Measurements from ENCODE around the gene CYB561D2.

CYB561D2 gene

DNA sequence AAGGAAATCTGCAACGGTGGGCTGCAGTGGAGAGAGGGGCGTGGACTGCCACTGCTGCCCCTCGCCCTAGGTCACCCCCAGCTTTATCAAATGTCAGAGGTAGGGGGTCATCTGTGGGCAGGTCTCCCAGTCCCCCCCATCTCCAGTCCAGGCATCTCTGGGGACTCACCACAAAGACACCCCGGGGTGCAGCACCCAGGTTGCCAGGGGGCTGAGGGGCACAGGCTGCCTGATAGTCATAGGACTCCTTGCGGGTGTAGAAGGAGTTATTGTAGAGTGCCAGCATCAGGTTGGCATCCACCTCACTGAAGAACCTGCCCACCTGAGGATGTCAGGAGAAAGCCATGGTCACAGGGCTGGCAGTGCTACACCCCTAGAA, 15.2 kb downstream of the CYB561D2 start:
- DNase-seq, result no peak

DNA sequence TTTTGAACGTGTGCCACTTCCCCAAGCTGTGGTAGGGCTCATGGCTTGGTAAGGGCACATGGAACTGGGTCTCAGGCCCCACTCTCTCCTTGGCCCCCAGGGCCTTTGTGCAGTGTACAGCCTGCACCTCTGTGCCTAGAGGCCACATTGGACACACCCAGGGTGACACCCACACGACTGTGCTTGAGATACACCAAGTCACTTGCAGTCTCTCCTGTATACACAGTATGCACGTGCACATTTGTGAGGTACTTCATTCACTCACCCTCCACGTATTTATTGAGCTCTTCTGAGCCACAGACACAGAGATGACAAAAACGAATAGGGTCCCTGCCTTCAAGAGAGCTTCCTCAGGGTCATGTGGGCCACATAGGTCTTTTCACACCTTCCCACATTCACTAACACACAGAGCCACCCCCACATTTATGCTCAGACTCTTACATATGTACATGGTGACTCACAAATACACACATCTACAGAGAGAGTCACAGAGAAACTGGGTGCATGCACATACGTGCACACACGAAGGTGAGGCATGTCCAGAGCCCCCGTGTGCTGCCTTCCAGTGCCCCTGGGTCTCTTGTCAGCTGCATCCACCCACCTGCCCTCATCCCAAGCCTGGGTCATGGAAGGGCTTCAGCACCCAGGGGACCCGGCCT, 18.5 kb downstream of the CYB561D2 start:
- no peak for DNase-seq

DNA sequence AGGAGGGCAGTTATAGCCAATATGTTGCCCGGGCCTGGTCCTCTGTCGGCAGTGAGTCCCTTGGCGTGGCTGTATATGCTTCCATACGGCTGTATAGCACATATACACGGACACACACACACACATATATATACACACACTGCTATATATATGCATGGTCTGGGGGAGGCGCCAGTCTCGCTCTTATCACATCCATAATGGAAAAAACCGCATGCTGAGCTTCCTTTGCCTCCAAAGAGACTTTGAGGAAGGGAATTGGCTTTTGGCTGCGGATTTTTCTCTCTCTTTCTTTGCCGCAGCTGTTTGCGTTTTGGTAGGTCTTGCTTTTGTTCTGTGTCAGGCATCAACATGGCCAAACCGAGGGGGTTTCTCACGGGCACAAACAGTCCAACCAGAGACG, 19.9 kb downstream of the CYB561D2 start:
- peak; percentile 49 for DNase-seq

DNA sequence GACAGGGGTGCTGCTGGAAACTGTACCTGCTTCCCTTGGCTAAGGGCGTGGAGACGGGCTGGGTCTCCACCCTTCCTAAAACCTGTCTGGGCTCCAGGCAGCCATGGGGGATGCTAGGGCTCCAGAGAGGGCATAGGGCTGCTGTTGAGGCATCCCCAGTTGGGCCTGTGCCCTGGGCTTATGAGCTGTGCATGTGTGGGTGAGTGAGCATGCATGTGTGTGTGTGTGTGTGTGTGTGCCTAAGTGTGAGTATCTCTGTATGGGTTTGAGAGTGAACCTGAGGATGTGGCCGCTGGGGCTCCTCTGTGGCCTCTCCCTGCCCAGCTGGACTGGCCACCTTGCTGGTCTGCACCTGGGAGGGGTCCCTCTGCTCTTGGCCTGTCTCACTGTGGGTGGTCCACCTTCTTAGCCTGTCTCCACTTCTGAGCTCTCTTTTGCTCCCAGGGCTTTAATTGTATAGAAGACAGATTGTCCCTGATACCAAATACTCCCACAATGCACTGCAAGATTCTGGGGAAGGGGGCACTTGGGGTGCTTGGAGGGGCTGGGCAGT, 20.5 kb downstream of the CYB561D2 start:
- DNase-seq, result peak; percentile 21

DNA sequence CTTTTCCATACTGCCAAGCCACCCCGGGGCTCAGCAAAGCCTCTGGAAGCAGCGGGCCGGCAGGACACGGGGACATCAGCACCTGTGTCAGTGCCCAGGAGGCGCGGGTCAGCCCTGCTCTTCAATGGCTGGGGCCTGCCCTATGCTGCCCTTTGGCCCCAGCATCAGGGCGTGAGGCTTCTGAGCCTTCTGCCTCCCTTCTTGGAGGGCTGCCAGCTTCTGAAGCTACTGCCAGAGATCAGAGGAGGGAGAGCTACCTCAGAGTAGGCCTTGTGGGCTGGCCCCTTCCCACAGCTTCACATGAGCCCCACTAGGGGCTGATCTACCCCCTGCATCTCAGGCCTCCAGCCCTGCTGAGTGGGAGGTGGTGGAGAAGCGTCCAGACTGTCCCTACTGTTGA, 21.7 kb downstream of the CYB561D2 start:
- DNase-seq, result no peak

DNA sequence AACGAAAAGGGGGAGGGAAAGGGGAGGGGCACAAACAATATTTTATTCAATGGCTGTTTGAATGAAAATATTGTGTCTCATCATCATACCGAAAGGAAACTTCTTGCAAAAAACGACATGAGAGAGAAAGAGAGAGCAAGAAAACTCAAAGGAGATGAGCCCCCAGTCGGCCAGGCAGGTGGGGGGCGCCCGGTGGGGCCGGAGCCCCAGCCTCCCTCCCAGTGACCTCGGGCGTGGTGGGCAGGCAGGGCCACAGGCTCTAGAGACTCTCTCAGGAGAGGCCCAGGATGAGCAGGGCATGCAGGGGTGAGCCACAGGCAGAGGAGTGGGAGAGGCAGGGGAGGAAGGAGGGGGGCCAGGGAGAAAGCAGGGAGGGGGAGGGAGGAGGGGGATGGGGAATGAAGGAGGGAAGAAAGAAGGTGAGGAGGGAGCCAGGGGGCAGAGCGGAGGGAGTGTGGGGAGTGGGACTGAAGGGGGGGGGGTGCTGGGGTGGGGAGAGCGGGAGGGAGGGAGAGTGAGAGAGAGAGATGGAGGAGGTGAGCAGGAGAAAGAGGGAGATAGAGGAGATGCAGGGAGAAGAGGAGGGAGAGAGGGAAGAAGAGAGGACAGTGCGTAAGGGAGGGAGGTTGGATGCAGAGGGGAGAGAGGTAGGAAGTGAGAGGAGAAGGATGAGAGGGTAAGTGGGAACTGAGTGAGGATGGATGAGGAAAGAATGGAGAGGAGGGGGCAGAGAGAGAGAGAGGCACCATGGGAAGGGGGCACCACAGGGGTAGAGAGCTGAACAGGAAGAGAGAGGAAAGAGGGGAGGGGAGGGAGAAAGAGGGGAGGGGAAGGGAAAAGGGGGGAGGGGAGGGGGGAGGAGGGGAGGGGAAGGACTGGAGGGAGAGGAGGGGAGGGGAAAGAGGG, 22.7 kb downstream of the CYB561D2 start:
- DNase-seq, result no peak

DNA sequence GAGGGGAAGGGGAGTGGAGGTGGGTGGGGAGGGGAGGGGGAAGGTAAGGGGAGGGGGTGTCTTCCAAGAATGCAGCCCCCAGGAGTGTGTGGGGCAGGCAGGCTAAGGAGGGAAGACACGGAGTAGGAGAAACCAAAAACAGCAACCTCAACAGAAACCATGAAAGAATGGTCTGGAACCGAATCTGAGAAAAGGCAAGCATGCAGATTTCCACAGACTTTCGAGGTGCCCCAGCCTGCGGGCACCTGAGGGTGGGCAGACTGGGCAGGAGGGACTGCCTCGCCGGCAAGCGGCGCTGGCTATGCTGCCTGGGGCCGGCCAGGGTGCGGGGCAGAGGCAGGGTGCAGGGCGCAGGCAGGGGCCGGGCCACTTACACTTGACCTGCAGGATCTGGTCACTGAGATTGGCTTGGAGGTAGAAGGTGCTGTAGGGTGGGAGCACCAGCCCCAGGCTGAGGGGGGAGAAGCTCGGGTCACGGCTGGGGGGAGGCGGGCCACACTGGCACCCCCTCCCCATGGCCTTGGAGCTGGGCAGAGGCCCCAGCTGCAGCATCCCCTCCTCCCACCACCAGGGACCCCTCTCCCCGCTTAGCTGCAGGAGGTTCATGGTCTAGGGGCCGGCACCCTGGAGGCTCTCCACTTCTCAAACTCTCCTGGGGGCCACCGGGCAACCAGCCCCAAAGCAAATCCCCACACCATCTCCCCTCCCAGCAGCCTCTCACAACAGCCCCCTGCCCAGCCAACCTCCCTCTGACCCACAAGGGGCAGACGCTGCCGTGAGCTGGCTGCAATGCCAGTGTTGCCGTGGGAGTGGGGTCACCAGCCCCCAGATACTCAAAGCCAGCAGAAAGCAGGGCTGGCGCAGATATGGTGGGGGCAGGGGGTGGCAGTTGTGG, 23.9 kb downstream of the CYB561D2 start:
- DNase-seq, result no peak

DNA sequence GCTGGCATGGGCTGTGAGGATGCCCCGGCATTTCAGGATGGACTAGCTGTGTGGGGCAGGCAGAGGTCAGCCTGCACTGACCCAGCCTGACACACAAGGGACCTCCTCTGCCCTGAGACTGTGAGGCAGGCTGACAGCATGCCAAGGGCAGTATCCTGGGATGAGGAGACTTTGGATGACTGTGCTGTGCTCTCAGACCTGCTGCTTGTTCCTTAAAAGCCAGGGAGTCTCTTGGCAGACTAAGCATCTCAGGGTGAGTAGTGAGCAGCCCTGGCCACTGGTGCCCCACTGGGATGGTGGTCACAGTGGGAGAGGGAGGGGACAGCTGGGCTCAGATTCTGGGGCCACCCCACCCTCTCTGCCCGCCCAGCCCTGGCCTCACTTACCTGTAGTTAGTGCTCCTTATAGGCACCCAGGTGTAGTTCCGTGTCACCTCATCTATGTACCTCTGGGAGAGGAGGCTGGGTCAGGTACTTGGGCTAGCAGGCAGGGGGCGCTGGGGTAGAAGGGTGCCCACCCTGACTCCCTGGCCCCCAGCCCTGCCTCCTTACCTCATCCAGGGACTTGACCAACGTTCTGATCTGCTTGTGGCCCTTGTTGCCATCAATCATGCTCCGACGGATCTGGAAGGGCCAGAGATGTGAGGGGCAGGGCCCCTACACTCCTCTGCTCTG, 24.7 kb downstream of the CYB561D2 start:
- no peak for DNase-seq

DNA sequence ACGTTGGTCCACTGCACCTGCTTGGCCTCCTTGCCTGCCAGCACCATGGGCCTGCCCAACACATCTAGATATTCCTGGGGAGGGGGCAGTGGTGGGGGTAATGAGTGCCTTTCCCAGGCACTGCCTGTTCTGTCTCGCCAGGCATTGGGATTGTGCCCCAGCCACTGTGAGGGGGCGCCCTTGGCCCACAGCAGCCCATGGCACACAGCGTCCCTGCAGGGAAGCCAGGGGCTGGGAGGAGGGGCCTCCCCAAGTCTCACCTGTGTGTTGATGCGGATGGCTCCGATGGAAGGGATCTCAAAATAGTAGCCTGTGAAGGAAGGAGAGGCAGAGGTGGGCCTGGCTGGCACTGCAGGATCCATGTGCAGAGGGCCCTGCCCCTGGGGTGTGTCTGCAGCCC, 27.4 kb downstream of the CYB561D2 start:
- no peak for DNase-seq

DNA sequence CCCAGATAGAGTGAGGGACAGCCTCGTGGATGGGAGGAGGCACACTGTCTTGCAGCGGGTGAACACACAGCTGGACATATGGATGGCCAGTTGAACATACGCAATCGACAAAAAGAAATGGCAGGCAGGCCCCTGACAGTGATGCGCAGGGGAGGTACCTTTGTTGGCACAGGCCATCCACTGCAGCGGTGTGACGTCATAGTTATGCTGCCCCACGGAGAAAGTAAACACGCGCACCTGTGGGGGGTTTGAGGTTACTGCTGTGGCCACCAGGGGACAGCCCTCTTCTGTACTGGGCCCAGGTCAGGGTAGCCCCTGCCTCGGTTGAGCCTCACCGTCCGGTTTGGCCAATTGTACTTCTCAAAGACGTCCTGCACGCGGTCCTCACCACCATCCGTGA, 28.1 kb downstream of the CYB561D2 start:
- no peak for DNase-seq

DNA sequence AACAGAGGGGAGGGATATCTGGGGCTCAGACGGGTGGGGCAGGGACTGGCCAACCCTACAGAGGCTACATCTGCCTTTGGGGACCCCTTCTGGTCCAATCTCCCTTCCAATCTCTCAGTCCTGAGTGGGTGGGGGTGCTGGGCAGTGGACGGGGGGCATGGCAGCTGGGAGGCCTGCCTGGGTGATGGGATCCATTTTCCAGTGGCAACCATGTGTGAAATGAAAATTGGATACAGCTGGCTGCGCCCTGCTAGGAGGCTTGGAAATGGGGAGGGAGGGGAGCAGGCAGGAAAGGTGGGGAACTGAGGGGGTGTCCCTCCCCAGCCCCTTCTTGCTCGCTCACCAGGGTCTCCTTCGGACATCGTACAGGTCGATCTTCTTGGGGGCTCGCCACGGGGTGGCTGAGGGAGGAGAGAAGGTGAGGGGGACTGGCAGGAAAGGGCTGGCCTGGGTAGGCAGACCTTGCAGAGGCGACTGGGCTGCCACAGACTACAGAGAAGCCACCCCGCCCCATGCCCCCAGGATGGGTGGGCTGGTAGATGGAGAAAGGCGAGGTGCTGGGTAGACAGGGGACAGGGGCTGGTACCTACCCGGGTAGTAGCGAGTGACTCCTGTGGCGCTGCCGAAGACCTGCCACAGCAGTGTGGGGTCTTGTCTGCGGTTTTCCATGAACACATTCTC, 29.9 kb downstream of the CYB561D2 start:
- no peak for DNase-seq

DNA sequence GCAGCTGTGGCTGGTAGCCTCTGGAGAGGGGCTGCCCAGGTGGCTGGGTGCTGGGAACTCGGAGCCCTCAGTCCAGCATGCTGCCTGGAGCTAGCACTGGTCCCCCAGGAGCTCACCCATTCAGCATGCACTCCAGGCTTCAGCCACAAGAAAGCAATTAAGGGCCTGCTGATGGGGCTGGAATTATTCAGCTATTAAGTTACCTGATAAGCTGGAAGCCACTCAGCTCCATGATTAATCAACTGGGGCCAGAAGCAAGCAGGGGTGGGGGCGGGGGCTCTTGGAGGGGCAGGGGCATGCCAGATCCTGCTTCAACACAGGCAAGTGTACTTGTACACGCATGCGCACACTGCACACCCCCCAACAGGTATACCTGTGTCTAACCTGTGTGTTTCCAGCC, 30.7 kb downstream of the CYB561D2 start:
- DNase-seq, result no peak

DNA sequence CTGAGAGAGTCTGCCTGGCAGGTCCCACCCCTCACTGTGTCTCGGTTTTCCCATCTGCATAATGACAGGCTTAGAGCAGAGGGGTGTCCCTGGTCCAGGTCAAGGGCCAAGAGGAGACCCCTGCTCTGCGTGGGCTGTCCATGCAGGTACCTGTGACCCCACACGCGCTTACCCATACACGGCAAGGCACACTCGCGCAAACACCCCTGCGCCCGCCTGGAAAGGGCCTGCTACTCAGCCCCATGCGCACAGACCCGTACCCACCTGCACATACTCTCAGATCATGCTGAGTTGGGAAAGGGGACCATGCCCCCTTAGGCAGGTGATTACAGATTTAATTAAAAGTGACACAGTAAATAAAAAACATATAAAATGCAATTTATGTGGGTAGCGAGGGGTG, 32.1 kb downstream of the CYB561D2 start:
- no peak for DNase-seq

DNA sequence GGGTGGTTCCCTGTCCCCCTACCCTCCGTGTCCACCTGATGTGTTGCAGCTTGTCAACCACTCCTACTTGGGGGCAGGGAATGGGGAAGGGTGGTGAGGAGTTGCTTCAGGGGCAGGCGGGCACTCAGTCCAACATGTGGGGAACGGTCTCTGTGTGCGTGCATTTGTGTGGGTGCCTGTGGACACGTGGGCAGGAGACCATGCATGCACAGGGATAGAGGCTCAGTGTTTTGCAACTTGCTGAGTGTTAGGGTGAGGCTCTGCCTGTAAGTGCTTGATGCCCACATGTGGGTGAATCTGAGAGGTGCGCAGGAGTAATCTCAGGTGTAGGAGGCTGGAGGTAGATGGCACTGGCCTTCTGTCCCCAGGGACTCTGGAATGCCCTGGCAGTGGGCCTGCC, 33.1 kb downstream of the CYB561D2 start:
- no peak for DNase-seq

DNA sequence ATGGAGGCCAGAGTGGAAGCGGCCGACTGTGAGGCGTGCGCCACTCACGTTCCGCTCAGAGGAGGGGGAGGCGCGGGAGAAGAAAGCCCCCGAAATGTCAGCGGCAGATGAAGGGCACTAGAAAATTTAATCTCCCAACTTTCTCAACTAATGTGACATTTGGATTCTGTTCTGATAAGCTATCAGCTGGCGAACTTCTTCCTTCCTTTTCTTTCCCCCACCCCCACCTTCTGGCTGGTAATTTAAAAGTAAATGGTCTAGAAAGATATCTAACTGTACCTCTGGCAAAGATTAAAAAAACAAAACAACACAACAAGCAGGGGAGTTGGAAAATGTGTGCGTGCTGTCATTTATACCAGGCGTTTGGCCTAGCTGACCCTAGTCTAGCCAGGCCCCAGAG, 35.1 kb downstream of the CYB561D2 start:
- DNase-seq, result no peak

DNA sequence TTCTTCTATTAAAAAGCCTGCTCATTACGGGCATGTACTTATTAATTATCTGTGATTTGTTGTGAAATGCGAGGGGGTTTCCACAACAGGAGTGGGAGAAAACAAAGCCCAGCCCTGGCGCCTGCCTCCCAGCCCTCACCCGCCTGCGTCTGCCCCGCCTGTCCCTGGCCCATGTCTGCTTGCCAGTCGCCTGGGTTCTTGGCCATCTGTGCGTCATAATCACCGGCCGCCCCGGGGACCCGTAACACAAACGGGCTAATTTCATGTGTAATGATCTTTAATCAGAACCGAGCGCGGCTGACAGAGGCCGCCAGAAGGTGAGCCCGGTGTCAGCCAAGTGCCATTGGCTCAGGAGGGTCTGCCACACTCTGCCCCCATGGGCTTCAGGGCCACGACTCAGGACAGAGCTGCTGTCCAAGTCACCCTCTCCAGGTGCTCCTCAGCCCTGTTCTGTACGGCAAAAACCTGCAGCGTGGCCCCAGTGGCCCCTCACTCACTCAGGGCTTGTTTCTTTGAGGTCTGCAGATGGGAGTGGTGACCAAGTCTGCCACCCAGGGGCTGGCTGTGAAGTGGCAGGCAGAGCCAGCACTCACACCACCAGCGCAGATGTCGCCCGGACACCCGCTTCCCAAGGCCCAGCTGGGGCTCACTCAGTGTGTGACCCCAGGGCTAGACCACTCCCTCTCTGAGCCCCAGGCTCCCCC, 37.5 kb downstream of the CYB561D2 start:
- DNase-seq, result no peak

DNA sequence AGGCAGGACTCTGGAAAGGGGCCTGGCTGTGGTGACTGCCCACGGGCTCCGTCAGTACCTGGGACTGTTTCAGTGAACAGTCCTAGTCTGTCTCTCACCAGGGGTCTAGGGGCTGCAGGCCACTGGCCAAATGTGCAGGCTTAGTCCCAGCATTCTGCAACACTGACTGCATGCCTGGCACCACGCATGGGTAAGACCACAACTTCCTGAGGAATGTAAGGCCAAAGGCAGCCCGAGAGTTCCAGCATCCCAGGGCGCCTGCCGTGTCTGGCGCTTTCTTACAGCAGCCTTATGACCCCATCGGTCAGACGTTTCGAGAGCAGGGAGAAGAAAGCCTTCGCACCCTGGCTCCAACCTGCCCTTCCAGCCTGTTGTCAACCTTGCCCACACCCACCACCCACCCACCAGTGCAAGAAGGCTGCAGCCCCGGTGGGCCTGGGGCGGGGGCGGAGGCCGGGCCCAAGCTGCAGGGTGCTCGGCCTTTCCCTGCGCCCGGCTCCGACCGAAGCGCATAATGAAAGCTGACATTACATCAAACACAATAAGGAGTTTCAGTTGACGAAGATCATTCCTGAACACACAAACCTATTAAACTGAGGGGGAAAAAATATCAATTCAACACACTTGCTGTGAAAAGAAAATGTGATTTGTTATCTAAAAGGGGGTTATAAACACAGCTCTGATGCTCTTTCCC, 38.2 kb downstream of the CYB561D2 start:
- no peak for DNase-seq

DNA sequence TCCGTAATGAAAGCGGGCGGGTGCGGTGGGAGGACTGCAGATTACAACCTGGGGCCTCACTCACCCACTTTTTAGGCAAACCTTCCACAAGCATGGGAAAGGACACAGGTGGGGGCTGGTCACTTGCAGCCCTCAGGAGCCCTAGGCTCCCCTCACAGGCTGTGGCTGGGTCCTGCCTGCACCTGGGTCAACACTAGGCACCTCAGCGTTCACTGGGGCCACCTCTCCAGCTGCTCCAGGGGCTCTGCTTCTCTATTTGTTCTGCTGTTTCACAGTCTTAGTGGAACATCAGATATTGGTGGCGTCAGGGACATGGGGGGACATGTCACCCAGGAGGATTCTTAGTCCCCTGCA, 38.7 kb downstream of the CYB561D2 start:
- no peak for DNase-seq

DNA sequence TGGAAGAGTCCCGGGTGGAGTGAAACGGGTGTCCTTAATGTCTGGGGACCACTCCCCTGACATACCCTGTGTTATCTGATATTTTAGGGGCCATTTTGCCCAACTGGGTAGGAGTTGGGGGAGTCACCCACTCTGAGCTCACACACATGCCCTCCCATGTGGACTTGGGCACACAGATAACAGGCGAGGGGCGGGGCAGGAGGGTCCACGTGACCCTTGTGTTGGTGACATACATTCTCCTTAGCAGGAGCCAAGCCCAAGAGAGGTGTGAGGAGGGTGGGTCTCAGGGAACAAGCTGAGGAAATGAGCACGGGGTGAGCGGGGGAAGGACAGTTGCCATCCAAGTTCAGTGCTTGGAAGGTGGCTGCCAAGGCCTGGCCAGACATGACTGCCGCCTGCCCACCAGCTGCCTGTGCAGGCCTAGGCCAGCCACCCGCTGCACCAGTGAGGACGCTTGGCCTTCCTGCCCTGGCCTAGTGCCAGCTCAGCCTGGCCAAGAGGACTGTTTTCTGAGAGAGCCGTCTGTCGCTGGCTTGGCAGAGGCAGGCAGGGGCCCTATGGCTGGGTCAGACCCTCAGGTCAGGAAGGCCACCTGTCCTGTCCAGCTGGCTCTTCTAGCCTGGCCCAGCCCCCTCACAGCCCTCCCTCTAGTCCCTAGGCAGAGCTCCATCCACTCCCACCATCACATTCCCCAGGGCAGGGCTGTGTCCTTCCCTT, 40.0 kb downstream of the CYB561D2 start:
- no peak for DNase-seq

All from fibroblast of skin of abdomen (primary cell).